Stimulated activated CD8-positive, alpha-beta memory T cell treated with anti-CD3 and anti-CD28 coated beads, Interleukin-12 subunit alpha, Interleukin-12 subunit beta, amount 100 ng/mL, for 1 hour (primary cell): ENCODE results near the gene S100G.
"Not testable (repeated sequence)": the region's sequence is repeated elsewhere in the genome, so short reads cannot be mapped to it uniquely, and the experiment has no call there.

ENCODE experiments used
- DNase-seq: peaks from one replicate; pipeline ENCODE4 v3.0.0-alpha.2; 2020; ENCODE audit warnings: low read depth

The S100G gene, protein sequence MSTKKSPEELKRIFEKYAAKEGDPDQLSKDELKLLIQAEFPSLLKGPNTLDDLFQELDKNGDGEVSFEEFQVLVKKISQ

DNA sequence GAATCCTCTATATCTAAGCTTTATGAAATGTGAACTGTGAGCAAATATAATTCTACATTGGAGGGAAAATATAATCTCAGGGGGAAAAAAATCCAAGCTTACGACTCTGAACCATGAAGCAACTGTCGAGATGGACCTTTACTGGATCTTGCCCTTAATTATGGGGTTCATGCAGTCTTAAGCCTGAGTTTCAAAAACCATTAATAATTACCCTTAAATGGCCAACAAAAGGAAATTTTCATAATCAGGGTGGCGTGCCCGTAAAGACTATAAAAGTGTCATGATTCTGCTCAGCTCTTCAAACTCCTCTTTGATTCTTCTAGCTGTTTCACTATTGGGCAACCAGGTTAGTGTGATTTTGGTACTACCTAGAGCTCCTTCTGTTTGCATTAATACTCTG, at the start of gene S100G:
Gene S100G (plus strand): TSS at position 301 of the 400 bp plus-strand sequence. CDS start 849 bp downstream, outside the sequence.
- DNase-seq = no peak

DNA sequence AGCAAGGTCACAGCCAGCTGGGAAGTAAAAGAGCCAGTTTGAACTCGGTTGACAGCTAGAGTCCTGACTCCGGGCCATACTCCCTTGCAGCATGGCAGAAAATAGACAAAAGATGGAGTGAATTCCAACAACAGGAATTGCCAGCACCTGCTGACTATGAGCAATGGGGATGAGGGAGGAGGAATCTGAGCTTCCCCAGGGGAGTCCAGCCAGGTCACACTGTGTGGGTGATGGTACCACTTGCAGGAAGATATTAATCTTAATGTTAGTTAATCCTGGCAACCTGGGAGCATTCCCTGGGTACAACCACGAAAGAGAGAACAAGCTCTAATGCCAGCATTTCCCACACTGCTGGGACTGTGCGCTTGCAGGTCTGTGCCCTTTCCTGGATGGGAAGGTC, 48.1 kb upstream of the S100G start:
- DNase-seq = no peak

DNA sequence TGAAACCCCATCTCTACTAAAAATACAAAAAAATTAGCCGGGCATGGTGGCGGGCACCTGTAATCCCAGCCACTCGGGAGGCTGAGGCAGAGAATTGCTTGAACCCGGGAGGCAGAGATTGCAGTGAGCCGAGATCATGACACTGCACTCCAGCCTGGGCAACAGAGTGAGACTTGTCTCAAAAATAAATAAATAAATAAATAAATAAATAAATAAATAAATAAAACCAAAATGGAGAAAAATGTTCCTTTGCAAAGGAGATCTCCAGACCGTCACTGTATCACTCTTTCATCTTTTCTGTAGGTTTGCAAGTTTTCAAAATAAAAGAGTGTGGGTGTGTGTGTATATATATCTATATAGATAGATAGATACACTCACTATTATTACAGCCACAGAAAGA, 46.7 kb upstream of the S100G start:
- DNase-seq = not testable (repeated sequence)

- no peak for DNase-seq
Measured at GRCh38 chrX:16603822-16604221, 46.1 kb upstream of the S100G start.

GRCh38 chrX:16604337-16604736, 45.6 kb upstream of the S100G start:
- DNase-seq = no peak

DNA sequence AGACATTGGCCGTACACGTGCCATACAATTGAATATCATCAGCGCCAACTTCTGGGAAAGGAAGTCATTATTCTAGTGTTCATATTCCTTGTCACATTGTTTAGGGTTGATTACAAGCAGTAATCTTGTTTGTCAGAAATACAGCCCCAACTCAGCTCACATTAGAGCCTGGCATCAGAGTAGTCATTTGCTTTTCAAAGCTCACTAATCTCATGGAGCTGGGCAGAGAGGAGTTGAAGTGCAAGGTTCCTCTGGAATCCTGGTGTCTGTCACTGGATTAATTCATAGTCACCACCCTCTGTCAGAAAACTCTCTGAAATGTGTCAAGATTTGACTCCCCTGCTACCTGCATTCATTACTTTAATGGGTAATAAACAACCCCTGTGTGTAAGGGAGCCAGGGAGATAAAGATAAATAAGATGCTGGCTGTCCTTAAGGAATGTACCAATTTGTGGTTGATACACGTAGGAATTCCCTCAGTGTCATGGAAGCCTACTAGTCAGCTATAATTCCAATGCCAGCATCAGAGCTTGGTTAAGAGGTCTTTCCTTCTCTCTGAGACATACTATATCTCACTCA, 43.7 kb upstream of the S100G start:
- no peak for DNase-seq

- DNase-seq = no peak
Measured at GRCh38 chrX:16610121-16610621, 39.8 kb upstream of the S100G start.

GRCh38 chrX:16610654-16611053, 39.3 kb upstream of the S100G start:
- DNase-seq = not testable (repeated sequence)

- no peak for DNase-seq
Measured at GRCh38 chrX:16612257-16612897, 37.6 kb upstream of the S100G start.

- no peak for DNase-seq
Measured at GRCh38 chrX:16617382-16617781, 32.6 kb upstream of the S100G start.

DNA sequence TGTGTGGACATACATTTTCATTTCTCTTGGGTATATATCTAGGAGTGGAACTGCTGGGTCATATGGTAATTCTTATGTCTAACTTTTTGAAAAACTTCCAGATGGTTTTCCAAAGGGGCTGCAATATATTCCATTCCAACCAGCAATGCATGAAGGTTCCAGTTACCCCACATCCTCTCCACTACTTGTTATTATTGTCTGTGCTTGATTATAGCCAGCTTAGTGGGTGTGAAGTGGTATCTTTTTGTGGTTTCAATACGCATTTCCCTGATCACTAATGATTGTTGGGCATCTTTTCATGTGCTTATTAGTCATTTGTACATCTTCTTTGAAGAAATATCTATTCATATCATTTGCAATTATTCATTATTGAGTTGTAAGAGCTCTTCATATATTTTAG, 31.5 kb upstream of the S100G start:
- DNase-seq = no peak

- DNase-seq = no peak
Measured at GRCh38 chrX:16619024-16619423, 30.9 kb upstream of the S100G start.

DNA sequence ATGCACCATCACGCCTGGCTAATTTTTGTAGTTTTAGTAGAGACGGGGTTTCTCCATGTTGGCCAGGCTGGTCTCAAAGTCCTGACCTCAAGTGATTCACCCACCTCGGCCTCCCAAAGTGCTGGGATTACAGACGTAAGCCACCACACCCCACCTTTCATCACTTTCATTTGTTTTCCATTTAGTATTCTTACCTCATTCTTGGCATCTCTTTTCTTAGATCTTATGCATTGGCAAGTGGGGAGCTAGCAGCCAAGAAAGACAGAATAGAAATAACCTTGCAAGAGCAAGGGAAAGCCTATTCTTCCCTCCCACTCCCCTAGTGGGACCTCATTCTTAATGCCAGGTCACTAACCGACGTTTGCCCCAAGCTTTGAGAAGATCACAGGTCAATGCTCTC, 21.4 kb upstream of the S100G start:
- not testable (repeated sequence) for DNase-seq

- no peak for DNase-seq
Measured at GRCh38 chrX:16628946-16629595, 20.9 kb upstream of the S100G start.

- no peak for DNase-seq
Measured at GRCh38 chrX:16629909-16630308, 20.0 kb upstream of the S100G start.

DNA sequence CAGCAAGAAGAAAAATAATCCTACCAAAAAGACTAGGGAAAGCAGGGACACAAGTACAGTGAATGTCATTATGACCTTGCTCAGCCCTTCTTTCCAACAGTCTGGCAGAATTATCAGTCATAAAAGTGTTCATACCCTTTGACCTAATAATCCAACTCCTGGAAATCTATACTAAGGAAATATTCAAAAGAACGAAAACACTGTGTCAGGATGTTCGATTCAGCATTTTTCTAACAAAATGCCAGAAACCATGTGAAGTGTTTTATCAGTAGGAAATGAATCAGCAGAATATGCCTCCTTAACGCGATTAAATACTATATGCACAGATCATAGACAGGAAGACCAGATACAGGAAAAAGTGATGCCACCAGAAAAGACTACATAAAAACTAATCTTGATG, 16.2 kb upstream of the S100G start:
- DNase-seq = no peak

DNA sequence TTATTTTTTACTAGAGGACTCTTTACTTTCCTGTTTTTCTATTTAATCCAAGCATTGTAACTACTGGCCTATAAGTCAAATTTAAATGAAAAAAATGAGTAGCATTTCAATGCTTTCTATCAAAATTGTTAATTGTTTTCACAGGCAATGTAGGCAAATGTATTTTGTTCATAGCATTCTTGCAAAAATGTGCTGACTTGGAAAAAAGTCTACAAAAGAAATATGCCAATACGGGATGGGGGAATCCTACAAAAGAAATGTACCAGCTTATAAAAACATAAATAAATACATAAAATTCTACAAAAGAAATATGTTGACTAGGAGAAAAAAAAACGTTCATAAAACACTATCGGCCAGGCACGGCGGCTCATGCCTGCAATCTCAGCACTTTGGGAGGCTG, 14.9 kb upstream of the S100G start:
- DNase-seq = no peak

- DNase-seq = no peak
Measured at GRCh38 chrX:16635596-16635995, 14.4 kb upstream of the S100G start.

- no peak for DNase-seq
Measured at GRCh38 chrX:16638533-16638932, 11.4 kb upstream of the S100G start.

- no peak for DNase-seq
Measured at GRCh38 chrX:16639966-16640365, 10.0 kb upstream of the S100G start.

GRCh38 chrX:16640823-16641222, 9.1 kb upstream of the S100G start:
- no peak for DNase-seq

DNA sequence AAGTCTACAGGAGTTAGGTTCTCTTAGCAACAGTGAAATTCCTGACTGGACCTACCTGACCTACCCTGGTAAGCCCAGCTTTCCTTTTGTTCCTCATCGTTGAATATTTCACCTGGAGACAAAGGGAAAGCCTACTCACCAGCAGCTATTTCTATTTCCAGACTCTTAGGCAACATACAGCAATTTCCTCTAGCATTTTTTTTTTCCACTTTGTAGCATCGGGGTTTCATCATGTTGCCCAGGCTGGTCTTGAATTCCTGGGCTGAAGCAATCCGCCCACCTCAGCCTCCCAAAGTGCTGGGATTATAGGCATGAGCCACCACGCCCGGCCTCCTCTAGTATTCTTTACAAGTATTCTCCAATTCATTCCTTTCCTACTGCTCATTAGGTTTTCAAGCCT, 6.8 kb upstream of the S100G start:
- no peak for DNase-seq
